GM21619 (cell line): ENCODE data around the gene MAP3K1.
"Not testable (repeated sequence)": the region's sequence is repeated elsewhere in the genome, so short reads cannot be mapped to it uniquely, and the experiment has no call there.

Source experiments
- ATAC-seq: cut with Tn5 transposase; IDR thresholded peaks from one replicate; pipeline ENCODE4 v1.9.1; 2021; ENCODE audit not compliant: unreplicated experiment

The MAP3K1 gene

GRCh38 chr5:56815658-56816545 is 553 bp downstream of the MAP3K1 start:
- peak; percentile 27 for ATAC-seq

GRCh38 chr5:56816546-56817081 is 1.3 kb downstream of the MAP3K1 start:
- peak; percentile 36 for ATAC-seq

GRCh38 chr5:56817263-56818014 is 2.1 kb downstream of the MAP3K1 start:
- ATAC-seq = no peak

- ATAC-seq = no peak
Observed at GRCh38 chr5:56818450-56819037, 3.2 kb downstream of the MAP3K1 start.

DNA sequence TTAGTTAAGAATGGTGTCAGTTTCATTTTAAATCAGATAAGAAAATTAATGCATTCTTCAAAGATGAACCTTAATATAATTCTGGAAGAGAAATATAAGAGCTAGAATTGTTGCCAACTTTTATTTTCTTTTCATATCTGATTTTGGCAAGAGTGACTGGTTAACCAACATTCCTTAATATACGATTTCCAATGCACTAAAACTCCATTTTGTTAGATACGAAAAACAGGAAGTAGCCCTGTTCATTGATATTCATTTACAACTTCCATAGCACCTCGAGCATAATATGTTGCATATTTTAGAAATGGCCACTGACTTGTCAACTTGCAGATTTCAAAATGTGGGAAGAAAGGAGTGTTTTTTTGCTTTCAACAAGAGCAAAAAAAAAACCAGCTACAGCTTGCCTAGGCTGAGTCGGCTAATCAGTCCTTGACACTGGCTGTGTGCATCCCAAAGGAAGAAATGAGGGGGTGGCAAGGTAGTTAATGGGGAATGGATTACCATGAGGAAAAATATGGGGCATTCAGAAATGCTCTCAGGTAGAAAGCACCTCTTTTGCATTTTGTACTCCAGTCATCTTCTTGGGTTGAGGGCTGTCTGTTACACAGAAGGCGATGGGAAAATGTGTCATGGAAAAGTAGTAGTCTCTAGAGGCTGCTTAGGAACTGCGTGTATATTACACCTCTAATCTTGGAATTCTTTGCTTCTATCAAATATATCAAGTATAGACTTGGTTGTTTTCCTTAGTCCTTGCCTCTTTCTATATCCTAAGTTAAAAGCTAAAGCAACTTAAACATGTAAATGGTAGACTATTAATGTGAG is 3.9 kb downstream of the MAP3K1 start:
- no peak for ATAC-seq

DNA sequence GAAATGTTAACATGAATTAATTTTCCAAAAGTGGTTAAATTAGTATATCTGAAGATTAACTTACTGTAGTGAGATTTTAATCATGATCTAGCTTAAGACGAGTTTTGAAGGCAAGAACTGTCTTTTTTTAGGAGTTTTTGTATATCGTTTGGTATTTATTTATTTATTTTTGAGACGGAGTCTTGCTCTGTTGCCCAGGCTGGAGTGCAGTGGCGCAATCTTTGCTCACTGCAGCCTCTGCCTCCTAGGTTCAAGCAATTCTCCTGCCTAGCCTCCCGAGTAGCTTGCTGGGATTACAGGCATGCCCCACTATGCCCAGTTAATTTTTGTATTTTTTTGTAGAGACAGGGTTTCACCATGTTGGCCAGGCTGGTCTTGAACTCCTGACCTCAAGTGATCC is 6.5 kb downstream of the MAP3K1 start:
- not testable (repeated sequence) for ATAC-seq

GRCh38 chr5:56822981-56823380 is 7.6 kb downstream of the MAP3K1 start:
- ATAC-seq = no peak

DNA sequence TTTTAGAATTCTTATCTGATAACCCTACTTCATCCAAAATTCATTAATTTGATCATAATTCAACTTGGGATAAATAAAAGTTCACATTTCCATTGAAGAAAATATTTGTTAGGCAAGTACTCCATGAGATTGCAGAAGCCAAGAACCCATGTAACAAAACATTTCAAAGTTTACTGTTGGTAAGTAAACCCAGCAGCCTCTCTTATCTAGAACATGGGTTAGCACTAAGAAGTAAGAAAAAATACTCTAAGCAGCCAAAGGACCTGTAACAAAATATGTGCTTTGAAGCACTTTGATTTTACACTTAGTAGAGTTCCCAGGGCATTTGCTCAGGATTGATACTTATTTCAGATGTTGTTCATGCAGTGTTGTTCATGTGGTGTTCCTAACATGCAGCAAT is 8.7 kb downstream of the MAP3K1 start:
- ATAC-seq = no peak

GRCh38 chr5:56825222-56825824 is 10.0 kb downstream of the MAP3K1 start:
- ATAC-seq = no peak

- no peak for ATAC-seq
Observed at GRCh38 chr5:56827049-56827448, 11.7 kb downstream of the MAP3K1 start.

- ATAC-seq = no peak
Observed at GRCh38 chr5:56827924-56828323, 12.6 kb downstream of the MAP3K1 start.

- ATAC-seq = peak; percentile 75
Observed at GRCh38 chr5:56829137-56829908, 14.0 kb downstream of the MAP3K1 start.

DNA sequence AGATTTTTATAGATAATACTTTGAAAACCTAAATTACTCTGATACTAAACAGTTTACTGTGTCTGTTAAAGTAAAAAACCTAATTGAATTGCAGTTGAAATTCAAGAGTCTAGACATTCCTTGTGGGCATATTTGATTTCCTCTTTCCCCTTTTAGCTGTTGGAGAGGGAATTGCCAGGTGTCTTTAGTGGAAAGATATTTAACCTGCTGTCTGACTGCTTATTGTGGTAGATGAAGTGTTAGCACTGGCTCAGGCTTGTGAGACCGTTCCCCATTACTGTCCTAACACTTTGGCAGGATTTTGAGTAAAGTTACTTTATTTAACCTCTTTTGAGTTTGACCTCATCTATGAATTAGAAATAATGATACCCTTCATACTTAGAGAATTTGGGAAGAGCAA is 16.4 kb downstream of the MAP3K1 start:
- ATAC-seq = no peak

GRCh38 chr5:56833325-56833724 is 18.0 kb downstream of the MAP3K1 start:
- ATAC-seq = no peak

- no peak for ATAC-seq
Observed at GRCh38 chr5:56837381-56837780, 22.0 kb downstream of the MAP3K1 start.

DNA sequence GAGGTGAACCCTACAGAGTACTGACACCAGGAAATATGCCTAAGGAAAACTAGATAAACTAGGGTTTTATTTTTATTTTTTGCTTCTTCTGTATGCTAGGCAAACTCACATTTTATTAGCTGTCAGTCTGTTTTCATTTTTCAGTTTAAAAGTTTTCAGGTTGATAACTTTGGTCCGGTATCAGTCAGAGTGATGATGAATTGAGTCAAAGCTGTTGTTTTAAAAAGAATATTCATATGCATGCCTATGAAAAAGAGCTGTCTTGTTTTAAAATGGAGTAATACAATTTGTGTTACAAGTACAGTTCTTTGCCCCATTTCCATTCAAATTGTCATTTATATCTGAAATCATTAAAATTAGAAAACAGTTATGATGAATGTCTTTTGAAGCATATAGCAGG is 22.6 kb downstream of the MAP3K1 start:
- no peak for ATAC-seq

- ATAC-seq = peak; percentile 68
Observed at GRCh38 chr5:56838409-56839039, 23.2 kb downstream of the MAP3K1 start.

DNA sequence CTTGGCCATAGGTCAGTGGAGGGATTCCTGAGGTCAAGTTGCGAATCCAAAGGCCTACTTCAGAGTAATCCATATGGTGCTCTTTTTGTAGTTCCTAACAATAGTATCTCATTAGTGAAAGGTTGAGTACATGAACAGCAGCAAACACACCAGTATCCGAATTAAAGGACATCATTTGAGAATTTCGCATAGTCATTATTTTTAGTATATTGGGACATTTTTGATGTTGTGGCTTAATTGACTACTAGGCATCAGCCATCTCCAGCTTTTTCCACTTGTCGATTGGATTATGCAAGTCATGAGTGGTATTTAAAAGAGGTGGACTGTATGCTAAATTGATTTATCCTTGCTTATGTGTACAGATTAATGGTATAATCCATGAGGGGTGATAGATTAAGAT is 23.7 kb downstream of the MAP3K1 start:
- no peak for ATAC-seq

- ATAC-seq = no peak
Observed at GRCh38 chr5:56840597-56840996, 25.2 kb downstream of the MAP3K1 start.
